HG03025 (cell line): Measurements from ENCODE around the gene FOXA1.

Experiments
- ATAC-seq: cut with Tn5 transposase; IDR thresholded peaks from one replicate; pipeline ENCODE4 v1.9.1; 2021; ENCODE audit warnings: mild to moderate bottlenecking, moderate library complexity; ENCODE audit not compliant: unreplicated experiment, low FRiP score

Gene FOXA1

DNA sequence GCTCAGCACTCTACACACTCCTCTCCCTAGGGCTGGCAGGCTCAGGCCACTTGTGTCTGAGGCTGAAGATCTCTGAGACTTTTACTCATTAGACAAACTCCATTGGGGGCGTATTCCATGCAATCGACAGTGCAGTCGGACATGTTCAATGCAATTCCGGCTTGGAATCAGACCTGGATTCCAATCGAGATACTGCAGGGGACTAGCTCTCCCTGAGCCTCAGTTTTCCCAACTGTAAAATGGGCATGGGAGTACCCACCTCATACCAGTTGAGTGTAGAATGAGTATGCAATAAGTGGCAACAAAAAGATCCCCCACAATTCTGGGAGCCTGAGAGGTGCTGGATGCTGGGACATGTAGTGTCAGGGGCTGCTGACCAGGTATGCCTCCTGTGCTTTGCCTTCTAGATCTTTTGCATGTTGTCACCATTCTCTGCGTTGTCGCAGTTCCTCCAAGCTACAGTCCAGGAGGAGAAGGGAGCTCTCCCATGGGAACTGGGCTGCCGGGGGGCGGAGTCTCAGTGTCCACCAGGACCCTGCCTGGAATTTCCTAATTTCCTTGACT is 8.7 kb upstream of the FOXA1 start:
- ATAC-seq, result no peak

GRCh38 chr14:37602605-37603453 is 7.8 kb upstream of the FOXA1 start:
- no peak for ATAC-seq

DNA sequence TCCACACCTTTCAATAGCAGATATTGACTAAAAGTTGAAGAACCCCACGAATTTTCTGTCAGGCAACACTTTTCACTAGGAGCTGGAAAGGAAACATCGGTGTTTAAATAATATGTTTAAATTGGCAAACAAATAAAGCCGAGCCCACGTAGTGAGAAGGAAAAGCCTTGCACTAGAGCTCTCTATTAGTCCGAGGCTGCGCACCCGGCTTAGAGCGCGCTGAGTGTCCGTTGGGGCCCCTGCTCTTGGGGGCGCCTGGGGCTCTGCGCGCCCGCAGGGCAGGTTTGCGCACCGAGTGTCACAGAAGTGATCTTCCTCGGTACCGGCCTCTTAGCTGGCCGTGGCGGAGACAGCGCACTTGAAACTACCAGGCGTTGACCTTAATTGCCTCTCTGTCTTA is 6.8 kb upstream of the FOXA1 start:
- no peak for ATAC-seq

GRCh38 chr14:37600880-37601741 is 6.1 kb upstream of the FOXA1 start:
- ATAC-seq, result no peak

DNA sequence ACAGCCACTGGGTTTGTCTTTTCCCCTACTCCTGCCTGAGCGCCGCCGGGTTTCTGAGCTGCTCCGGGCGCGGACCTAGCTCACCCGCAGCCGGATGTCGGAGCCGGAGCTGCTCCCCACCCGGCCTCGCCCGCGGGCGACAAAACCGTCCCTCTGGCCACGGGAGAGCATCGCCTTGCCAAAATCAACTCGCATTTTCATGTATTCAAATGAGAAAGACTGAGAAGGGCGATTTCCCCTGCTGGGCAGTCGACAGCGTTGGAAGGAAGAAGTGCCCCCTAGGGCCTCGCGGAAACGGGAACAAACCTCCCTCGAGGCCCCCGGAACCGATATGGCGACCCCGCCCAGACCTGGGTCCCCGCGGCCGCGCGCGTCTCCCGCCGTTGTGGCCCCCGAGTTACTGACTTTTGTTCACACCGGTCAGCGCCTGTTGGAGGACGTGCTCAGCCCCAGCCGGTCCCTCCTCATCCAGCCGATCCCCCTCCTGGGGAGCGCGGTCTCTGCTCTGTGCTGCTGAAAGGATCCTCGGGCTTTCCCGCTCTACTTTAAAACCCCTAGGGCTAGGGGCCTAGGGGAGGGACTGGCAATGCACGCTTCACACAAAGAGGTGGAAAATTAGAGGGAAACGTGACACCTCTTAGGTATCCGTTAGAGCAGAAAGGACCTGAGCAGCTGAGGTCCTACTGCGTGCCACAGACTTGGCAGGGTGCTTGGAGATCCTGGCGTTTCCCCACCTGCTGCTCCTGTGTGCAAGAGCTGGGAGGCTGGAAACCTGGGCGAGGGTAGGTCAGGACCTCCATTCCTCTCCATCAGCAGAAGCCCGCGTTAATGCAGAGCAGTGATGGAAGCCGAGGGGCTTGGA is 4.7 kb upstream of the FOXA1 start:
- no peak for ATAC-seq

- no peak for ATAC-seq
Observed at GRCh38 chr14:37598747-37599506, 3.9 kb upstream of the FOXA1 start.

DNA sequence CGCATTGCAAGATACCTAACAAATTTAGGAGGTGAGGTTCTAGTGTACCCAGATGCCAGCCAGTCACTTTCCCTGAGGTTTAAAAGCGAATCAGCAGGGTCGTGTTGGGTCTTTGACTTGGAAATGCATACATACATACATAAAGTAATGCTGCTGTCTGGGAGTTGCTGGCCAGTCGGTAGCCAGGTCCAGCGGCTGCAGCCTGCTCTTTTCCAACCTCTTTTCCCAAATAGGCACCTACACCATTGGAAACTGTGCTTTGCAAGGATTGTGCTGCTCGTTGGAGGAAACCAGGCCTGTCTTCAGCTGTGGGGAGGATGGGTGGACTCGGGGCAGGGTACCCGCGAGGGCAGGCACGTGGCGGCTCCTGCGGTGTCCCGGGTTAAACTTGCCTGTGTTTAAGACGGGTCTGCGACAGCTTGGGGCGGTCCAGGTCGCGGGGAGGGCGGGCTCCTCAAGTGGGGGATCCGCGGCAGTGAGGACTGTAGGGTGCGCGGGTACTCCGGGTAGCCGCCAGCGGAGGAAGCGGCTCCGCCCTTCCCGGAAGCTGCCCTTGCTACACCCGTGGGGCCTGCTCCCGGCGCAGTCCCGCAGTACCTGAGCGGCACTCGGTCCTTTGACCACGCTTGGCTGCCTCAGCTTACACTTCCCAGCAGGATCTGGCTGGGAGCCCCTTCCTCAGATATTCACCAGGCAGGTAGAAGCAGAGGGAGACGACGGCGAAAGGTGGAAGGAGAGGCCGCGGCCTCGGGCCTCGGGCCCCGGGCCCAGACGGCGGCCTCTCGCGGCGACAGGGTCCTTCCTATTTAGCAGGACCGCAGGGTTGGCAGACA is 3.1 kb upstream of the FOXA1 start:
- ATAC-seq, result no peak

- ATAC-seq, result no peak
Observed at GRCh38 chr14:37597538-37597913, 2.5 kb upstream of the FOXA1 start.

GRCh38 chr14:37596790-37597472 is 1.9 kb upstream of the FOXA1 start:
- ATAC-seq, result no peak

DNA sequence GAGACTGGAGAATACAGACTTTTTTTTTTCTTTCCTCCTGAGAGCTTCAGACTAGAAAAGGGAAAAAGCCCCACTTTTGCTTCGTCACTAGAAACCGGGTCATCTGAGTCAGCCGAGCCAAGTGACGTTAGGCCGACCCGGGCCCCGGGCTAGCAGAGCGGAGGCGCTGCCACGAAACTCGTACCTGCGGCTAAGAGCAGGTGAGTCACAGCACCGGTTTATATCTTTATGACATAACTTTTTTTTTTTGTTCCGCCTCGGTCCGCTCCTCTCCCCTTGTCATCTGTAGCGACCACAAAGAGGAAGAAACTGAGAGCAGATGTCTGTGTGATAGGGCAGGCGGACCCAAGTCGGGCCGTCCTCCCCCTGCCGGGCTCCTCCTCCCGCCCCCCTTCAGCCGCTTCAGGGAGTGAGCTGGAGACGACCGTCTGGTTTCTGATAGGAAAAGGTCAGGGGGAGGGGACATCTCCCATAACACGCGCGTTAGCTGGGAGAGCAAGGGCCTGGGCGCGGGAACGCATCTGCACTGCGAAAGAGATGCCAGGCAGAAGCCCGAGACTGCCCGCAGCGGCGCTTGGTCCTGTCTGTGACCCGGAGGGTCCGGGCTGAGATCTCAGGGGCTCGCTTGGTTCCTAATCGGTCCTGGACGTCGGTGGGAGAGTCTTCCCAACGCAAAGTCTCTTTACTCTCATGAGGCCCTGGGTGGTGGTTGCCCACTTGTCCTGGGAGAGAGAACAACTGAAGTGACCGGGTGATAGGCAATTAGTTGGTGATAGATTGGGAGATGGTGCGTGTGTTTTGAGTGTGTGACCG is 966 bp upstream of the FOXA1 start:
- ATAC-seq, result no peak

GRCh38 chr14:37594238-37594970 is 645 bp downstream of the FOXA1 start:
- no peak for ATAC-seq

- ATAC-seq, result no peak
Observed at GRCh38 chr14:37593511-37594237, 1.4 kb downstream of the FOXA1 start.

DNA sequence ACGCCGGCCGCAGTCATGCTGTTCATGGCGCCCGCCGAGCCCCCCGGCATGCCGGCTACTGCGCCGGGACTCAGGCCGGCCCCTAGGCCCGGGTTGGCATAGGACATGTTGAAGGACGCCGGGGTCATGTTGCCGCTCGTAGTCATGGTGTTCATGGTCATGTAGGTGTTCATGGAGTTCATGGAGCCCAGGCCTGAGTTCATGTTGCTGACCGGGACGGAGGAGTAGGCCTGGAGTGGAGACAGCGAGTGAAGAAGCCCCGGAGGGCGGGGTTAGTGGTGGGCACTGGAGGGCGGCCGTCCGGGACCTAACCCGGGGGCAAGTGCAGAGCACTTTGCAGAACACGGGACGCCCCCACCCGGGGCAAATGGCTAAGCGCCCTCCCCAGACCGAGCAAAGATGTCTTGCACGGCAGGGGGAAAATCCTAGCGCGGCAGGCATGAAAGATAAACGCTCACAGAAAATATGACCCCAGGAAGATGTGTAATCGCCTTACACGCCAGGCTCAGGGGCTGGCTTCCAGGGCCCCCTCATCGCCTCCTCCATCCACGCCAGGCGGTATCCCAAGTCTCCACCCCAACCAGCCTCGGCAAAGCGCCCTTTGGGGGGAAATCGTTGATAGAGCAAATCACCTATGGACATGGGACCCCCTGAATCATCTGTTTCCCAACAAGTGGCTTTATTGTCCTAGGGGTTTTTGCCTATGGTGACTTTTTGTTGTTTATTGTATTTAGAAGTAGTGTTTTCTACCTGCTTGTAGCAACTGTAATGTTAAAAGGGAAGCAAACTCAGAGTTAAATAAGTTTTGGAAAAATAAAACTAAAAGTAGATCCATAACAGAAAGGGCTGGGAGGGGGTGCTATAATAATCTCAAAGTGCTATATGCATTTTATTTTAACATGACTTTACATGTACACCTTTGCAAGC is 2.3 kb downstream of the FOXA1 start:
- ATAC-seq, result no peak

DNA sequence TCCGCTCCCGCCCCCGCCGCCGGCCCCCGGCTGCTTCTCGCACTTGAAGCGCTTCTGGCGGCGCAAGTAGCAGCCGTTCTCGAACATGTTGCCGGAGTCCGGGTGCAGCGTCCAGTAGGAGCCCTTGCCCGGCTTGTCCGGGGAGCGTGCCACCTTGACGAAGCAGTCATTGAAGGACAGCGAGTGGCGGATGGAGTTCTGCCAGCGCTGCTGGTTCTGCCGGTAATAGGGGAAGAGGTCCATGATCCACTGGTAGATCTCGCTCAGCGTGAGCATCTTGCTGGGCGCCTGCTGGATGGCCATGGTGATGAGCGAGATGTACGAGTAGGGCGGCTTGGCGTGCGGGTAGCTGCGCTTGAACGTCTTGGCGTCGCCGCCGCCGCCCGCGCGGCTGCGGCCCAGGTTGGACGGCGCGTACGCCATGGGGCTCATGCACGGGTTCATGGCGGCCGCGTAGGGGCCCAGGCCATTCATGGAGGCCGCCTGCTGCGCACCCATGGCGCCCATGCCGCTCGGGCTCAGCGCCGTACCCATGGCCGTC is 3.0 kb downstream of the FOXA1 start:
- ATAC-seq, result no peak
